Middle frontal gyrus (tissue), 1 donor: ENCODE data around the gene TMEM163.
"Not testable (repeated sequence)": the region's sequence is repeated elsewhere in the genome, so short reads cannot be mapped to it uniquely, and the experiment has no call there.

Experiments
- DNase-seq: peaks from one replicate; pipeline ENCODE4 v3.0.0-alpha.2; 2015; ENCODE audit warnings: low spot score; ENCODE audit errors: extremely low spot score

TMEM163 gene

DNA sequence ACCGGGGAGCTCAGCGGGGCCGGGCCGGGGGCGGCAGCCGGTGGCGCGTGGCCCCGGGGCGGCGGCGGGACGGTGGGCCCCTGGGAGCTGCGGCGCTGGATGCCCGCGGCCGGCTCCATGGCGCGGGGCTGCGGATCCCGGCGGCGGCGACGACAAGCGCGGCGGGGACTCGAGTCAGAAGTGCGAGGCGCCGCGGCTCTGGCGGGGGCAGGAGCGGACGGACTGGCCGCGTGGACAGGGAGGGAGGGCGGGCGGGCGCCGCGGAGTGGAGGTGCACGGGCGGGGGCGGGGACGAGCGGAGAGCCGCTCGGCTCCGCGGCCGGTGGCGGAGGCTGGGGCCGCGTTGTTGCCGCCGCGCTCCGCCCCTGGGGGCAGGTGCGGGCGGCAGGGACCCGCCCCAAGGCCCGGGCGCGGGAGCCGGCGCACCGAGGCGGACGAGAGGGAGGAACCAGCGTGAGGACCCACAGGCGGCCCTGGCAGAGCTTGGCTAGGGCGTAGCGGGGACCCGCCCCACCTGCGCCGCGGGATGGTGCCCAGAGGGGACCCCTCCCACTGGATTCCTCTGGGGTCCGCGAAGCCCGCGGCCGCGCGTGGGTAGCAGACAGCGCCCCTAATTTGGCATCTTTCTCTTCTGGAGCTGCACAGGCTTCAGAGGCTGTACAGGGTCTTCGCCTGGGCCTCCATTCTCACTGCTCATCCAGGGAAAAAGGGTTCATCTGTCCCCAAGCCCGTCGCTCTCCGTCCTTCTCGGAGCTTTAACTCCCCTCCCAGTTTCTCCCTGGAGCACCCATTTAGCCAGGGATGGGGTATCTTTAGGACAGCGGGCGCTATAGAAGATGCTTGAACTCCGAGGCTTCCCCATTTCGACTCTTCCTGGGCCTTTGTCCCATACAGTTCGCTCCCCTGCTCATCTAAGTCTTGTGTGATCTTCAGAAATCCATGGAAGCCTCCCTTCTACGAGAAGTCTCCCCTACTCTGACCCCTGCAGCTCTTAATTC, at the start of gene TMEM163:
Gene TMEM163 (minus strand): TSS at position 184 of the 998 bp plus-strand sequence.
- no peak for DNase-seq

DNA sequence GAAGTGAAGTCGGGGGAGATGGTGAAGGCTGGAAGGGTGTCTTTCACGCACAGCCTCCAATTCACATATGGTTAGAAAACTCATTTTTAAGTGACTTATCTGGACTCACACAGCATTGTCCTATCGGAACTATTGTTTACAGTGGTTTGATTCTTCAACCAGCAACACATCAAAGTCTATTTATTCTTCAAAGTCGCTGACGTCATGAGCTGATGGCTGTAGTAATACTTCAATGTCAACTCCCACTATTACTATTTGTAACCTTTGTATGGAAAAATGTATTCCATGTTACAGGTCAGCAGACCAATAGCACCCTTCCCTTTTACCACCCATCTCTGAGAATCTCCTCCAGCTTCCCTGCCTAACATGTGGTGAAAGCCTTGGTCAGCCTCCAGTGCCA, 47.8 kb upstream of the TMEM163 start:
- no peak for DNase-seq

- DNase-seq = no peak
Measured at GRCh38 chr2:134765987-134766386, 47.2 kb upstream of the TMEM163 start.

GRCh38 chr2:134764164-134764563, 45.4 kb upstream of the TMEM163 start:
- no peak for DNase-seq

- no peak for DNase-seq
Measured at GRCh38 chr2:134763164-134763710, 44.4 kb upstream of the TMEM163 start.

- DNase-seq = peak; percentile 20
Measured at GRCh38 chr2:134762508-134762907, 43.7 kb upstream of the TMEM163 start.

DNA sequence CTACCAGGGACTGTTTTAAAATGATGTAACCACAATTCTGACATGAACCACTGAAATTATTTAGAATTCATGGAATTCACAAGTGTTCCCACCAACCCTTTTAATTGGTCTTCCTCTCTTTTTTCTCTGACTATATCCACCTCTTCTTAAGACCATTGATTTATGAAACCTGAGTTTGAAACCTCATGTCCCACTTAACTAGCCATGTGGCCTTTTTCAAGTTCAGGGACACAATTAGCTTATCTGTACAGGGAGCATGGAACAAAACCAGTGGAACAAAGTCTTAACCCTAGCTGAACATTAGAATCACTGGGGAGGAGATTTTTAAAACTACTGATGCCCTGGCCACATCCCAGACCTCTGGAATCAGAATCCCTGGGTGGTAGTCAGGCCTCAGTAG, 41.6 kb upstream of the TMEM163 start:
- DNase-seq = no peak

DNA sequence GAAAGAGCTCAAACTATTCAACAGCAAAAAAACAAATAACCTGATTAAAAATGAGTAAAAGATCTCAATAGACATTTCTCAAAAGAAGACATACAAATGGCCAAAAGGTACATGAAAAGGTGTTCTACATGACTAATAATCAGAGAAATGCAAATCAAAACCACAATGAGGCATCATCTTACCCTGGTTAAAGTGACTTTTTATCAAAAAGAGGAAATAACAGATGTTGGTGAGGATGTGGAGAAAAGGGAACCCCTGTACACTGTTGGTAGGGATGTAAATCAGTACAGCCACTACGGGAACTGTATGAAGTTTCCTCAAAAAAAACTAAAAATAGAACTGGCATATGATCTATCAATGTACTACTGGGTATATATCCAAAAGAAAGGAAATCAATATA, 39.8 kb upstream of the TMEM163 start:
- DNase-seq = no peak

GRCh38 chr2:134751981-134752380, 33.2 kb upstream of the TMEM163 start:
- DNase-seq = not testable (repeated sequence)

DNA sequence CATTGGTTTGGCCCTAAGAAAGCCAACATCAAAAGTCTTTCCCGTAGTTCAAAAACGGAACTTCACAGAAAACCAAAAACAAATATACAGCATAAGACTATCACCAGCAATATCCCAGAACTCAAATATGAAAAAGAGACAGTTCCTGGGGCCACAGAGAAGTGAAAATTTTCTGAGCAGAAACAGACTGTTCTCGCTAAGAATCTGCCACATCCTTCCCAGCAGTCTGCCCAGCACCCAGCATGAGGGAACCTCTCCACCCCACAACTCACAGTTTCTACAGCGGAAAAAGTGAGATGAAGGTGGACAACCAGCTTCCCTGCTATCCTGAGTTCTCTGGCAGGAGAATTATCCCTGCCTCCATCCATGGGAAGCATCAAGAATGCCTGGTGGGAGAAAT, 26.7 kb upstream of the TMEM163 start:
- DNase-seq = no peak

DNA sequence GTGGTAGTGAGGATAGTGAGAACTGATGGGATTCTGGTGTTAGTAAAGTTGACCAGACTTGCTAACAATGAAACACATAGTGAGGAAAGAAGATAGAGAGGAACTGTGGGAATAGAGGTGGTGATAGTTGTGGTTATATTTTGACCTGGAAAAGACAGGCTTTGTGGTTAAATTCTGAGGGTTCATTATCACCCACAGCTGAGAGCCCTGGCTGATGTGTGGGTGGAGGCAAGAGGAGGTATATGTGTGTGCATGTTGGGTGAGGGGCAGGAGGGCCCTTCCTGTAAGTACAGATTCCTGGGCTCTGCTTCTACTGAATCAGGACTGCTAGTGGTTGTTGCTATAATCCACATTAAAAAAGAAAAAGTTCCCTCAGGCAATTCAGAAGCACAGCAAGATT, 26.2 kb upstream of the TMEM163 start:
- no peak for DNase-seq

- DNase-seq = no peak
Measured at GRCh38 chr2:134739879-134740301, 21.1 kb upstream of the TMEM163 start.

GRCh38 chr2:134739236-134739878, 20.6 kb upstream of the TMEM163 start:
- DNase-seq = no peak

- no peak for DNase-seq
Measured at GRCh38 chr2:134738141-134738870, 19.5 kb upstream of the TMEM163 start.

- no peak for DNase-seq
Measured at GRCh38 chr2:134737671-134738070, 18.9 kb upstream of the TMEM163 start.

- no peak for DNase-seq
Measured at GRCh38 chr2:134736167-134736880, 17.5 kb upstream of the TMEM163 start.

GRCh38 chr2:134728163-134728562, 9.4 kb upstream of the TMEM163 start:
- DNase-seq = no peak

DNA sequence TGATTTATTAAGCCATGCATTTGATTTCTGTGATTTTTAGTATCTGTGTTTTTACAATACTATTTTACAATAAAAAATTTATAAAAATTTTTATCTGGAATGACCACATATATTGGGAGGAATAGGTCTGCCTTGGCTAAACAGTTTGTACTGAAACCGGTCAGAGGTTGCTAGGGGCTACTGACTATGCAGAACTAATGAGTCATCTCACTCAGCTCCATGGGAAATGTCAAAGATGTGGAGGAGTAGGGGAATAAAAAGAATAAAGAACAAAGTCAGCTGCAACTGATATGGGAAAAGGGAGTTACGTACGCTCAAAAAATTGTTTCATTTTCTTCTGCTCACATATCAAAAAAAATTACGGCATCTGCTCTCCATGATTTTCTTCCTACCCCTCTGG, 8.6 kb upstream of the TMEM163 start:
- DNase-seq = no peak

DNA sequence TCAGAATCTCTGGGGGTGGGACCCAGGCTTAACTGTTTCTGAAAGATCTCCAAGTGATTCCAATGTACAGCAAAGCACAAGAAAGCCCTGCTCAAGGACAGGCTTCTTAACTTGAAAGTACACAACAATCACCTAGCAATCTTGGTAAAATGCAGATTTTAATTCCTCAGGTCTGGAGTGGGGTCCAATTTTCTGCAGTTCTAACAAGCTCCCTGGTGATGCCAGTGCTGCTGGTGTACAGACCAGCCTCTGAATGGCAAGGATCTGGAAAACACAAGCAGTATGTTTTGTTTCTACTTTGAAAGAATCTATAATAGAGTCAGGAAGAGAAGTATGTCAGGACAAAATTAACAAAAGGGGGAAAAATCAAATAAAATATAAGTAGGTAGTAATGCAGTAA, 7.8 kb upstream of the TMEM163 start:
- DNase-seq = no peak

DNA sequence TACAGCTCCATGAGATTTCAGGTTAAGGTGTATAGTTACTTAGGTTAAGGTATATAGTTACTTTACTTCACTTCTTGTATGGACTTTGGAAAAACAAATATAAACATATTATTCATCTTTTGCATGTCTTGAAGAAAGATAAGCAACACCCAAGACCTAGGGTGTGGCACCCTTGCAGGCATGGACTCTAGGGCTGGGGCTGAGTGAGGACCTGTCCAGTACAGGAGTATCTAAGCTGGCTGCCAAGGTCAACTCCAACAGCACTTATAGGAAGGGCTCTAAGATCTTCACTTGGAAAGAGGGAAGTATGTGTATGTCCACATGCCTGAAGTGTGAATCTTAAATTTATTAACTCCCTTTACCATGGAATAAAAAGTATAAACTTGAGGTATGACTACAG, 7.1 kb upstream of the TMEM163 start:
- DNase-seq = no peak

DNA sequence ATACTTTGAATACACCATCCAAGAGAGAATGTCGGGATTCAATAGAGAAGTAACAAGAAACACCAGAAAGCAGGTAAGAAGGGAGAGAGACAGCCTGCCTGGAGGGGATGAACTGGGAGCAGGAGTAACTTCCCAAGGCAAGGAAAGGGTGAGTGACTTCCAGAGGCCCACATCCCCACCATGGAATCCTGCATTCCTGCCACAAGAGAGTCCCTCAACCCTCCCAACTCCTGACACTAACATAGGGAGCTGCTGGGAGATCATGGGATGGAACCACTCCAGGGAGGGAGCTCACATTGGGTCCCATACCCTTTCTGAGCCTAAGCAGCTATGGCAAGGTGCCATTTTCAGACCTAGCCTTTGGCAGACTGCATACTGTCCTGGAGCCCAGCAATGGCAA, 5.5 kb upstream of the TMEM163 start:
- DNase-seq = no peak
